ENCODE results near the gene ZBTB7C. TPM values are rescaled to one million over a fixed set of nuclear protein-coding genes. Genes with fewer than 3 reads are reported as not detected.
A peak's percentile ranks its signal among the peaks of the same experiment; 100 is the strongest.

Gene ZBTB7C
- total RNA-seq, 2 donors from 2014 or later, result 0.04 to 0.40 TPM

DNA sequence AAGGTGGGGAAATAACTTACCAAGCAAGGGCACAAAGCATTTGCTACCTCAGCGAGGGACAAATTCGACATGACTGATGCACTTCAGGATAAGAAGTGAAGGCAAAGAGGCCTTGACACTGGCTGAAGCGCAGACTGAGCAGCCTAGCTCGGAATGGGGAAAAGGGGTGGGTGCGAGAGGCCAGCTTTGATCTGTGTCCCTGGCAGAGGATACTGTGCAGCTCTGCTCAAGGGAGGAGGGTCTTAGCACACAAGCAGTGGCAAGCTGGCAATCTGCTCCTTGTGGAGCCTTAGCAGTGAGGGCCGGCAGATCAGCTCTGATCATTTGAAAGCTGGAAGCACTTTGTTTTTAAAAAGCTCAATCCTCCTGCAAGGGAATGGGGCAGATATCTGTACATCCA lies 222.3 kb downstream of the ZBTB7C start:
- Mint-ChIP-seq H3K4me1 (no peaks in the 10 kb centered on the region), H3K27me3 (peaks cover 27% of the 10 kb centered on the region), H3K9me3 (no peaks in the 10 kb centered on the region), H3K27ac (no peak overlapping the region), H3K4me3 (no peak overlapping the region), H3K36me3 (ENCODE audit: low read depth) (no peaks in the 10 kb centered on the region)
- ATAC-seq (replicated peaks), result no peak

GRCh38 chr18:48186131-48186766 lies 222.9 kb downstream of the ZBTB7C start:
- Mint-ChIP-seq H3K9me3 (no peaks in the 10 kb centered on the region), H3K4me3 (no peak overlapping the region), H3K27me3 (peaks cover 27% of the 10 kb centered on the region), H3K4me1 (no peaks in the 10 kb centered on the region), H3K27ac (no peak overlapping the region), H3K36me3 (ENCODE audit: low read depth) (no peaks in the 10 kb centered on the region)
- no peak for ATAC-seq (replicated peaks)

GRCh38 chr18:48184118-48184517 lies 225.1 kb downstream of the ZBTB7C start:
- Mint-ChIP-seq H3K36me3 (ENCODE audit: low read depth) (no peaks in the 10 kb centered on the region), H3K4me1 (no peaks in the 10 kb centered on the region), H3K4me3 (no peak overlapping the region), H3K27me3 (peaks cover 27% of the 10 kb centered on the region), H3K27ac (no peak overlapping the region), H3K9me3 (peaks cover 6% of the 10 kb centered on the region)
- ATAC-seq (replicated peaks), result no peak

- H3K27me3 Mint-ChIP-seq, result peaks cover 24% of the 10 kb centered on the region
- ATAC-seq (replicated peaks), result no peak
Measured at GRCh38 chr18:48183613-48184012, 225.6 kb downstream of the ZBTB7C start.

GRCh38 chr18:48182779-48183178 lies 226.4 kb downstream of the ZBTB7C start:
- no peak for ATAC-seq (replicated peaks)
- no peak overlapping the region for H3K27ac Mint-ChIP-seq
- no peaks in the 10 kb centered on the region for H3K36me3 Mint-ChIP-seq (ENCODE audit: low read depth)
- H3K27me3 Mint-ChIP-seq, result peaks cover 19% of the 10 kb centered on the region
- no peaks in the 10 kb centered on the region for H3K4me1 Mint-ChIP-seq
- H3K4me3 Mint-ChIP-seq, result no peak overlapping the region
- peaks cover 6% of the 10 kb centered on the region for H3K9me3 Mint-ChIP-seq

More at GRCh38 chr18:48183613-48184012, 225.6 kb downstream of the ZBTB7C start:
- Mint-ChIP-seq H3K36me3 (ENCODE audit: low read depth) (no peaks in the 10 kb centered on the region), H3K4me3 (no peak overlapping the region), H3K27ac (no peak overlapping the region), H3K4me1 (no peaks in the 10 kb centered on the region), H3K9me3 (peaks cover 6% of the 10 kb centered on the region)

- Mint-ChIP-seq H3K27me3 (peaks cover 19% of the 10 kb centered on the region), H3K4me1 (no peaks in the 10 kb centered on the region), H3K9me3 (peaks cover 6% of the 10 kb centered on the region), H3K4me3 (no peak overlapping the region), H3K36me3 (ENCODE audit: low read depth) (no peaks in the 10 kb centered on the region), H3K27ac (no peak overlapping the region)
- ATAC-seq (replicated peaks), result no peak
Measured at GRCh38 chr18:48181857-48182256, 227.3 kb downstream of the ZBTB7C start.

DNA sequence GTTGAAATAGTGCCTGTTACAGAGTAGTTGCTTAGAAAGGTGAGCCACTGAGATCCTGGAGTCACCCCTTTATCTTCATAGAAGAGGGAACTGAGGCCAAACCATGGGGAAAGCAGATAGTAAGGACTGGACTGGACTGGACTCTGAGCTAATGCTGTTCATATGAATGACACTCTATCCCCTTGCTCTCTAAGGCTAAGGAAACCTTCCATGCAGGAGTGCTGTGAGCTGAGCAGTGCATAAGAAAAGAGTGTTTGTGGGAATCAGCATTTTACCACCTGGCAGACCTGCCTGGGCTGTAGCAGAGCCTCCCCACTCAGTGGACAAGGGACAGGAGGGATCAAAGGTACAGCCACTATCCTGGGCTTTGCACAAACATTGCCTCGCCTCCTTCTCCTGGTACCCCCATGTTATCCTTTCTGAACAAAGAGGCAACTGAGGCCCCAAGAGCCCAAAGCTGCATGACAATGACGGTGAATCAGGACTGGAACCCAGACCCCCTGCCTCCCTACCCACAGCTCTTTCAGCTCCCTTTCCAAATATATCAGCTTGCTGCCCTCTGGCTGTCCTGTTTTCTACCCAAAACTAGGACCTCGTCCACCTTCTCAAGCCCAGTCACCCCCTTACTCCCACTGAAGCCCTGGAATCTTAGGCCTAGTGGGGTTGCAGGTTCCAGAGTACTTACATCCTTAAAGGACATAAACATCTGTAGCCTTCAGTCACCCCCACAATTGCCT lies 227.9 kb downstream of the ZBTB7C start:
- ATAC-seq (replicated peaks), result no peak
- Mint-ChIP-seq H3K9me3 (peaks cover 6% of the 10 kb centered on the region), H3K27ac (no peak overlapping the region), H3K36me3 (ENCODE audit: low read depth) (no peaks in the 10 kb centered on the region), H3K4me1 (no peaks in the 10 kb centered on the region), H3K27me3 (peaks cover 14% of the 10 kb centered on the region), H3K4me3 (no peak overlapping the region)

DNA sequence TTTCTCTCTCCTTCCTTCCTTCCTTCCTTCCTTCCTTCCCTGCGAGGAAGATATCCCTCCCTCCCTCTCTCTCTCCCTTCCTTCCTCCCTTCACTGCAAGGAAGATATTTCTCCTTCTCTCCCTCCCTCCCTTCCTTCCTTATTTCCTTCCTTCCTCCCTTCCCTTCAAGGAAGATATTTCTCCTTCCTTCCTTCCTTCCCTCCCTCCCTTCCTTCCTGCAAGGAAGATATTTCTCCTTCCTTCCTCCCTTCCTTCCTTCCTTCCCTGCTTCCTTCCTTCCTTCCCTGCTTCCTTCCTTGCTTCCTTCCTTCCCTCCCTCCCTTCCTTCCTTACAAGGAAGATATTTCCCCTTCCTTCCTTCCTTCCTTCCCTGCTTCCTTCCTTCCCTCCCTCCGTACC lies 229.5 kb downstream of the ZBTB7C start:
- ATAC-seq (replicated peaks), result no peak
- H3K9me3 Mint-ChIP-seq, result peaks cover 6% of the 10 kb centered on the region
- H3K27ac Mint-ChIP-seq, result no peak overlapping the region
- H3K4me3 Mint-ChIP-seq, result no peak overlapping the region
- no peaks in the 10 kb centered on the region for H3K4me1 Mint-ChIP-seq
- peaks cover 9% of the 10 kb centered on the region for H3K27me3 Mint-ChIP-seq
- H3K36me3 Mint-ChIP-seq (ENCODE audit: low read depth), result no peaks in the 10 kb centered on the region

DNA sequence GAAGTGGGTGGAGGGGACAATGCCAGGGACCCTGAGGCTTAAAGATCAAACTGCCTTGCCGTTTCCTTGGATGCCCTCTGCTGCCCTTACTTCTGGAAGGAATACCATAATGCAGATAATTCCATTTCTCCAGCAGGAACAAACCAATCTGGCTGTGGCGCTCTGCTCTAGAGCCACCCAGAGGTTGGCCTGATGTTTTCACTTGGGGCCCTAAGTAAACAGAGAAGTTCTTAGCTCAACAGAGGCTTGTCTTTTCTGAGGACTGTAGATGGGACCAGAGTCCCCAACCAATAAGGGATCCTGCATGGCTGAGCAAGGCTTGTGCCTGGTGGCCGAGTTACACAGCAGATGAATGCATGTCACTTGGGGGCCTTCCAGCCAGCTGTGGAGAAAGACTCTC lies 230.2 kb downstream of the ZBTB7C start:
- Mint-ChIP-seq H3K36me3 (ENCODE audit: low read depth) (no peaks in the 10 kb centered on the region), H3K4me3 (no peak overlapping the region)

GRCh38 chr18:48176909-48177308 lies 232.3 kb downstream of the ZBTB7C start:
- no peaks in the 10 kb centered on the region for H3K36me3 Mint-ChIP-seq (ENCODE audit: low read depth)
- H3K4me1 Mint-ChIP-seq, result no peaks in the 10 kb centered on the region
- H3K27me3 Mint-ChIP-seq, result peaks cover 10% of the 10 kb centered on the region
- no peak overlapping the region for H3K4me3 Mint-ChIP-seq
- peaks cover 6% of the 10 kb centered on the region for H3K9me3 Mint-ChIP-seq
- H3K27ac Mint-ChIP-seq, result no peak overlapping the region
- ATAC-seq (replicated peaks), result no peak

More for the DNA sequence above, 230.2 kb downstream of the ZBTB7C start:
- H3K9me3 Mint-ChIP-seq, result peaks cover 6% of the 10 kb centered on the region
- no peak overlapping the region for H3K27ac Mint-ChIP-seq
- H3K27me3 Mint-ChIP-seq, result peaks cover 6% of the 10 kb centered on the region
- no peaks in the 10 kb centered on the region for H3K4me1 Mint-ChIP-seq
- no peak for ATAC-seq (replicated peaks)

- ATAC-seq (replicated peaks), result no peak
- Mint-ChIP-seq H3K27me3 (peaks cover 10% of the 10 kb centered on the region), H3K36me3 (ENCODE audit: low read depth) (no peaks in the 10 kb centered on the region), H3K9me3 (no peaks in the 10 kb centered on the region), H3K4me3 (no peak overlapping the region), H3K27ac (no peak overlapping the region), H3K4me1 (no peaks in the 10 kb centered on the region)
Measured at GRCh38 chr18:48173557-48173956, 235.6 kb downstream of the ZBTB7C start.

DNA sequence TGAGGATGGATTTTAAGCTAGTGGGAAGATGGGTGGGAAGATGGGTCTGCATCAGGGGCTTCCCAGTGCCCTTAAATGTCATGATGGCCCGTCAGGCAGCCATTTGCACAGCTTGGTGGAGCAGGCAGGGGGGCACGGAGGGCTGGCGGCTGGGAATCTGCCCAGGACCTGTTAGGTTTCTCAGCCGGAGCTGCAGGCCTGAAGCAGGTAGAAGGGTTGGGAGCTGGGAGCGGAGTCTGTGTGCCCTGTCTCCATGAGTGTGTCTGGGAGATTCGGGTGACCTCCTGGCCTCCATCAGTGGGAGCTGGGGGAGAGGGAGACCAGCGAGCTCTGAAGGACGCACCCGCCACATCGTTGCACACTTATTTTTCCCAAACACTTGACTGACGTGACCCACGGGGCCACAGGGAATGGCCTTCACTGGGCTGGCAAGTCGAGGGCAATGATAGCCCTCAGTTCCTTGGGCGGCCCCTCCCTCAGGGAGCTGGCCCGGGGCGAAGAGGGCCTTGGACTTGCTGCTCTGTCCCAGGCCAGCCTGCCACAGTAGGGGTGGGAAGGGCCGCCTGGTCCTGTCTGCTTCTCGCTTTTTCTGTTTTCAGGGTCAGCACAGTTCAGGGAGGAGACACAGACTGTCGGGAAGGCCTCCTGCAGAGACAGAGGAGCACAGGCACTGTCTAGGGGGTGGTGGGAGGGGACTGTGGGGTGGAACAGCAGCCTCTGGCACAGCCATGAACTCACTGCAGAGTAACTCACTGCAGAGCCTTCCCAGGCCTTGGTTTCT lies 236.8 kb downstream of the ZBTB7C start:
- Mint-ChIP-seq H3K27me3 (peaks cover 10% of the 10 kb centered on the region), H3K36me3 (ENCODE audit: low read depth) (no peaks in the 10 kb centered on the region), H3K4me3 (no peak overlapping the region), H3K4me1 (no peaks in the 10 kb centered on the region), H3K9me3 (no peaks in the 10 kb centered on the region), H3K27ac (no peak overlapping the region)
- ATAC-seq (replicated peaks), result no peak

GRCh38 chr18:48171490-48172188 lies 237.5 kb downstream of the ZBTB7C start:
- H3K4me1 Mint-ChIP-seq, result peaks cover 4% of the 10 kb centered on the region
- H3K9me3 Mint-ChIP-seq, result no peaks in the 10 kb centered on the region
- peaks cover 10% of the 10 kb centered on the region for H3K27me3 Mint-ChIP-seq
- no peaks in the 10 kb centered on the region for H3K36me3 Mint-ChIP-seq (ENCODE audit: low read depth)
- peak overlapping the region; percentile 50 for H3K27ac Mint-ChIP-seq
- ATAC-seq (replicated peaks), result peak; percentile 63
- no peak overlapping the region for H3K4me3 Mint-ChIP-seq

- Mint-ChIP-seq H3K4me3 (no peak overlapping the region), H3K36me3 (ENCODE audit: low read depth) (no peaks in the 10 kb centered on the region), H3K27me3 (peaks cover 10% of the 10 kb centered on the region), H3K4me1 (peaks cover 4% of the 10 kb centered on the region), H3K9me3 (no peaks in the 10 kb centered on the region), H3K27ac (no peak overlapping the region)
- no peak for ATAC-seq (replicated peaks)
Measured at GRCh38 chr18:48170651-48171050, 238.5 kb downstream of the ZBTB7C start.
